Measurements from ENCODE around the gene PTPN21. TPM values are rescaled to one million over a fixed set of nuclear protein-coding genes. Genes with fewer than 3 reads are reported as not detected.

PTPN21 gene
- polyA plus RNA-seq, 1 of the 3 experiments (the other 2 are of a cell fraction), result 5.6 TPM

GRCh38 chr14:88476214-88476774 lies 78.5 kb downstream of the PTPN21 start:
- peaks cover 10% of the 10 kb centered on the region for H3F3A ChIP-seq (replicated peaks; ENCODE audit: insufficient read depth)

More at GRCh38 chr14:88476214-88476774, 78.5 kb downstream of the PTPN21 start:
- WGBS (ENCODE audit: low lambda C conversion rate), result 95% methylated on average over 7 of the region's 7 CpGs
- Histone ChIP-seq H3K9ac (no peak overlapping the region), H3K36me3 (replicated peaks in 1 of 2; ENCODE audit: control insufficient read depth in 1 of 2, insufficient read depth in 2 of 2, low read length in 1 of 2) (peaks cover 61 to 69% of the 10 kb centered on the region in 2 experiments), H3K4me3 (ENCODE audit: low read depth in 2 of 2, low read length in 1 of 2) (no peak overlapping the region), H4K20me1 (ENCODE audit: insufficient read depth) (no peaks in the 10 kb centered on the region), H3K9me2 (no peaks in the 10 kb centered on the region), H3K4me2 (no peak overlapping the region), H2AFZ (ENCODE audit: low read depth) (no peak overlapping the region), H3K27me3 (ENCODE audit: insufficient read depth) (no peaks in the 10 kb centered on the region), H3K79me2 (ENCODE audit: insufficient read depth) (peaks cover 20% of the 10 kb centered on the region; the same call in 1 of the 2 replicates), H3K9me3 (no peaks in the 10 kb centered on the region), H3K4me1 (ENCODE audit: control insufficient read depth in 1 of 2, insufficient read depth in 2 of 2, low read depth in 1 of 2, low read length in 1 of 2) (peaks cover 0 to 3% of the 10 kb centered on the region in 2 experiments; a peak in 1 of 4 replicates), H3K27ac (ENCODE audit: low read depth in 2 of 2, low read length in 1 of 2) (no peak overlapping the region)
- DNase-seq, result no peak
- ChIA-PET POLR2A (no interaction called here), CTCF (interaction anchor here (1.4 kb wide), 1 partner anchor 16 kb away, joined by 7 read pairs; no protein-coding TSS in a partner anchor)
- TF ChIP-seq MEF2A (IDR thresholded peaks at IDR 0.05; ENCODE audit: borderline replicate concordance, low read depth) (no peak), PBX3 (IDR thresholded peaks at IDR 0.05) (no peak), FOSL2 (IDR thresholded peaks at IDR 0.05; ENCODE audit: borderline replicate concordance, low read depth) (no peak), NFIC (IDR thresholded peaks at IDR 0.05; ENCODE audit: borderline replicate concordance) (no peak), EP300 (IDR thresholded peaks at IDR 0.05; ENCODE audit: borderline replicate concordance in 1 of 2, low read depth in 1 of 2, low read length in 1 of 2) (no peak), CTCF (IDR thresholded peaks at IDR 0.05) (no peak), REST (IDR thresholded peaks at IDR 0.05; ENCODE audit: low read depth, low read length) (no peak), JUND (IDR thresholded peaks at IDR 0.05) (no peak), YY1 (IDR thresholded peaks at IDR 0.05; ENCODE audit: low read depth) (no peak), SIN3A (IDR thresholded peaks at IDR 0.05; ENCODE audit: borderline replicate concordance, low read depth, low read length) (no peak), ELF1 (IDR thresholded peaks at IDR 0.05) (no peak), GATA2 (CRISPR knock-in tag; IDR thresholded peaks at IDR 0.05) (no peak), RAD21 (IDR thresholded peaks at IDR 0.05; ENCODE audit: low read length) (no peak), NRF1 (IDR thresholded peaks at IDR 0.05; ENCODE audit: low read depth, low read length) (no peak), MXI1 (IDR thresholded peaks at IDR 0.05; ENCODE audit: low read depth, low read length) (no peak), USF2 (IDR thresholded peaks at IDR 0.05; ENCODE audit: borderline replicate concordance, low read depth, low read length) (no peak)

All from SK-N-SH (cell line).